NCI-H1092 treated with DMSO at 0.1 percent for 48 hours (cell line): ENCODE measurements around the gene PLA2G6.

ENCODE experiments used
- DNase-seq: peaks from one replicate; lab custom pipeline; 2025; lab: John Stamatoyannopoulos, UW

The PLA2G6 gene

GRCh38 chr22:38070250-38070921, 111.2 kb downstream of the PLA2G6 start:
- no peak for DNase-seq

DNA sequence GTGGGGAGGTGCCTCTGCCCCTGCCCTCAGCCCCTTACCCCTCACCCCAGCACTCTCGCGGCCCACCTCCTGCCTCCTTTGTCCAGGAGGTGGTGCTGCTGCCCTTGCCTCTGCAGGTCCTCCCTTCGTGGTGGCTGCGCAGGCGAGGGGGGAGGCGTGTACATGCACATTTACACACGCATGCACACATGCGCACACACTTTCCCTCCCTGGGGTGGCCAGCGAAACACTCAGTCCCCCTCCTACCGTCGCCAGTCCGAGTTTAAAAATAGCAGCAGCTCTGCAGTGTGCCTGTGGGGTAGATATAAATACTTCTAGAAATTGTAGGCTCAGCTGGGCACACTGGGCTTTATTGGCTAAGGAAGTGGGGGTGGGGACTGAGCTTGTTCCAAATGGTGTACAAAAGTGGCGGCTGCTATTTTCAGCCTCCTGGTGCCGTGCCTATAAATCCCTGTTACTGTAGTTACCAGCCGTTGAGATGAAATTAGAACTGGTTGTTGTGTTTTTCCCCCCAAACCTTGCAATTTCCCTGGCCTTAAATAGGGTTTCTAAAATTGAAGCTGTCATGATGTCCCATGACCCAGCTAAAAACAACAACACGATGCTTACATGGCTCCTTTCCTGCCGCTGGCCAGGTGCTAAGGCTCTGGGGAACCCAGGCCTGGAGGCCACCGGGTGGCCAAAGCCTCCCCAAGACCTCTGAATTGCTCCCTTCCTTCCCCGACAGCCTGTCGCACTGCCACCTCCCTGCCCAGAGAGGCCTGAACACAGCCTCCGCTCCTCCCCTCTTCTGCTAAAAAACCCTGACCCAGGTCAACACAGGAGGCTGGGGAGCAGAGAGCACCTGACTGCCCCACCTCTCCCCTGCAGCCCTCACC, 112.0 kb downstream of the PLA2G6 start:
- DNase-seq, result no peak

DNA sequence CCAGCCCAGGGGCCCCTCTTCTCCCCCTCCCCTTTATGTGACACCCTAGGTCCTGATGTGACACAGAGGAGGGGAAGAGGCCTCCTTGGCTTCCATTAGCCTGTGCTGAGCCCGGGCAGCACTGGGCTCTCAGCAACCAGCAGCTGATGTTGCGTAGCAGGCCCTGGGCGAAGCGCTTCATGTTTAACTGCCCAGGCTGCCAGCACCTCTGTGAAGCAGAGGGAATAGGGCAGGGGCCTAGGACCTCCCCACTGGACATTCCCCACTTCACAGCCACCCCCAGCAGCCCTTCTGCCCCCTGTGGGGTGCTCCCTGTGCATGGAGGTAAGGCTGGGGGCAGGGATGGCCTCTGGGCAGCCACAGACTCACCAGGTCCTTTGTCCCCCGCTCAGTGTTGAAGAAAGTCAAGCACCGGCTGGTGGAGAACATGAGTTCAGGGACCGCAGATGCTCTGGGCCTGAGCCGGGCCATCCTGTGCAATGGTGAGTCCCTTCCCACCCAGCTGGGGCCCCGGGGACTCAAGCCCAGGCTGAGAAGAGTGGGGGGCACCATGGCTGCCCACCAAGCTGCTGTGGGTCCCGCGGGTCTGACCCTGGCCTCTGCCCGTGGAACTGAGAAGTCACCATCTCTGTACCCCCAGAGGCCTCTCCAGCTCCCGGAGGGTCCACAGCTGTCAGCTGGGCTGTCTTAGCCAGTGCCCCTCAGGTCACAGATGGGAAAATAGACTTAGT, 112.8 kb downstream of the PLA2G6 start:
- no peak for DNase-seq

- DNase-seq, result no peak
Measured at GRCh38 chr22:38067761-38068360, 113.8 kb downstream of the PLA2G6 start.

DNA sequence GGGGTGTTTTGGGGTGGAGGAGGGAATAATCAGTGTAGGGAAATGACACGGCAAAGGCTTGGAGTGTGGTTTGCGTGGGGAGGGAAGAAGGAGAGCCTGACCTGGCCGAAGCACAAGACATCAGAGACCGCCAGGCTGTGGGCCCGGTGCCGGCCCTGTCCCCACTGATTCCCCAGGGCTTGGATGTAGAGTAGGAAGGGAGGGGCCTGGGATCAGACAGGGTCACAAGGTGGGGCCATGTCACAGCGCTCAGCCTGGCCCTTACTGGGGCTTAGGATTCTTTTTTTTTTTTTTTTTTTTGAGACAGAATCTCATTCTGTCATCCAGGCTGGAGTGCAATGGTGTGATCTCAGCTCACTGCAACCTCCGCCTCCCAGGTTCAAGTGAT, 114.6 kb downstream of the PLA2G6 start:
- no peak for DNase-seq

- DNase-seq, result no peak
Measured at GRCh38 chr22:38066381-38067027, 115.1 kb downstream of the PLA2G6 start.

- DNase-seq, result no peak
Measured at GRCh38 chr22:38065539-38065938, 116.1 kb downstream of the PLA2G6 start.

DNA sequence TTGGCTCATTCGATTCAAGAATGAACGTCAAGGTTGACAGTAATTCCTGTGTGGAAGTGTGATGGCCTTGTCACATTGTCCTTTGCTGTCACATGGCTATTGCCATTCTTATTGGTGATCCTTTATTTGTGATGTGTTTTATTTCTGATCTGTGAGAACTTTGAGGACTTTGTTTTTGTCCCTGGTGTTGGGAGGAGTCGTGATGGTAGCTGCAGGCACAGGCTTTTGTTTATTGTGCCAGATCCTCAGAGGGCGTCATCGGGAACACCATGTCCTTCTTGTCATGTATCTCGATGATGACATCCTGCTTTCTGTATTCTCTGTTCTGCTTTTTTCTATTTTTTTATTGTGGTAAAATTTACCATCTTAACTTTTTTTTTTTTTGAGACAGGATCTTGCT, 118.8 kb downstream of the PLA2G6 start:
- no peak for DNase-seq
